ENCODE data around the gene ENTHD1. TPM values are rescaled to one million over a fixed set of nuclear protein-coding genes. Genes with fewer than 3 reads are reported as not detected.

The ENTHD1 gene
- total and polyA plus RNA-seq, 8 donors, result 0.02 TPM; not detected in 7

- no peak for DNase-seq
- no peak for TF ChIP-seq CTCF (IDR thresholded peaks at IDR 0.05)
- Histone ChIP-seq H3K36me3 (no peaks in the 10 kb centered on the region), H3K9me3 (no peaks in the 10 kb centered on the region), H3K27ac (no peak overlapping the region), H3K4me1 (no peaks in the 10 kb centered on the region), H3K4me3 (no peak overlapping the region), H3K27me3 (no peaks in the 10 kb centered on the region)
- ATAC-seq, result no peak
- 53 to 59% methylated on average over 4 of the region's 4 CpGs for whole genome bisulfite sequencing, 2 donors
- FAIRE-seq, result no peak
- intact Hi-C loops (cut with DNase I), result loop anchor here in 1 of 3 donors (10.0 kb wide), 1 partner anchor 90 kb away; no protein-coding TSS in a partner anchor
Observed at GRCh38 chr22:39935116-39935515, 41.6 kb upstream of the ENTHD1 start.

GRCh38 chr22:39933741-39934140, 40.2 kb upstream of the ENTHD1 start:
- no peaks in the 10 kb centered on the region for H3K9me3 ChIP-seq
- H3K27me3 ChIP-seq, result no peaks in the 10 kb centered on the region
- 79 to 87% methylated on average over 8 of the region's 8 CpGs for WGBS, 2 donors
- no peak for TF ChIP-seq CTCF (IDR thresholded peaks at IDR 0.05)
- FAIRE-seq (no peak), ATAC-seq (no peak), DNase-seq (no peak)
- no peaks in the 10 kb centered on the region for H3K4me1 ChIP-seq
- no peak overlapping the region for H3K27ac ChIP-seq
- intact Hi-C loops (cut with DNase I), result loop anchor here in 1 of 3 donors (10.0 kb wide), 1 partner anchor 91 kb away; no protein-coding TSS in a partner anchor
- H3K36me3 ChIP-seq, result no peaks in the 10 kb centered on the region
- H3K4me3 ChIP-seq, result no peak overlapping the region

GRCh38 chr22:39932918-39933649, 39.5 kb upstream of the ENTHD1 start:
- H3K4me3 ChIP-seq, result no peak overlapping the region
- peak in 3 of 4 donors; percentile 66 to 79 (median 76) for ATAC-seq

GRCh38 chr22:39932166-39932565, 38.6 kb upstream of the ENTHD1 start:
- FAIRE-seq, result no peak
- DNase-seq, result no peak
- H3K27me3 ChIP-seq, result no peaks in the 10 kb centered on the region
- H3K4me3 ChIP-seq, result no peak overlapping the region
- intact Hi-C loops (cut with DNase I), result loop anchor here in 1 of 3 donors (10.0 kb wide), 1 partner anchor 93 kb away; no protein-coding TSS in a partner anchor
- 47 to 53% methylated on average over 2 of the region's 2 CpGs for WGBS, 2 donors
- no peak overlapping the region for H3K27ac ChIP-seq
- no peaks in the 10 kb centered on the region for H3K9me3 ChIP-seq
- no peak for ATAC-seq
- no peaks in the 10 kb centered on the region for H3K36me3 ChIP-seq
- no peak for TF ChIP-seq CTCF (IDR thresholded peaks at IDR 0.05)
- no peaks in the 10 kb centered on the region for H3K4me1 ChIP-seq

More at GRCh38 chr22:39932918-39933649, 39.5 kb upstream of the ENTHD1 start:
- H3K27me3 ChIP-seq, result no peaks in the 10 kb centered on the region
- H3K4me1 ChIP-seq, result no peaks in the 10 kb centered on the region
- H3K27ac ChIP-seq, result no peak overlapping the region
- peak; percentile 47 to 65 (median 54) for TF ChIP-seq CTCF (IDR thresholded peaks at IDR 0.05)
- WGBS, 2 donors, result 71 to 80% methylated on average over 7 of the region's 7 CpGs
- intact Hi-C loops (cut with DNase I), result loop anchor here in 1 of 3 donors (10.0 kb wide), 1 partner anchor 92 kb away; no protein-coding TSS in a partner anchor
- no peak for FAIRE-seq
- DNase-seq, result peak in 4 of 6 donors; percentile 24 to 74 (median 48)
- H3K36me3 ChIP-seq, result no peaks in the 10 kb centered on the region
- no peaks in the 10 kb centered on the region for H3K9me3 ChIP-seq

- Histone ChIP-seq H3K36me3 (no peaks in the 10 kb centered on the region), H3K27me3 (no peaks in the 10 kb centered on the region), H3K9me3 (no peaks in the 10 kb centered on the region), H3K4me3 (no peak overlapping the region), H3K4me1 (no peaks in the 10 kb centered on the region), H3K27ac (no peak overlapping the region)
- FAIRE-seq, result no peak
- no peak for ATAC-seq
- WGBS, 2 donors, result 42 to 51% methylated on average over 2 of the region's 2 CpGs
- intact Hi-C loops (cut with DNase I), result loop anchor here in 1 of 3 donors (10.0 kb wide), 1 partner anchor 94 kb away; no protein-coding TSS in a partner anchor
- no peak for TF ChIP-seq CTCF (IDR thresholded peaks at IDR 0.05)
- DNase-seq, result no peak
Observed at GRCh38 chr22:39931251-39931650, 37.7 kb upstream of the ENTHD1 start.
